ENCODE results near the gene HHAT.
"Not testable (repeated sequence)": the region's sequence is repeated elsewhere in the genome, so short reads cannot be mapped to it uniquely, and the experiment has no call there.

Gene HHAT

GRCh38 chr1:210657806-210658205 lies 329.1 kb downstream of the HHAT start:
- ChIA-PET POLR2A (no interaction called here), CTCF (no interaction called here)
- TF ChIP-seq, protein P1, sequence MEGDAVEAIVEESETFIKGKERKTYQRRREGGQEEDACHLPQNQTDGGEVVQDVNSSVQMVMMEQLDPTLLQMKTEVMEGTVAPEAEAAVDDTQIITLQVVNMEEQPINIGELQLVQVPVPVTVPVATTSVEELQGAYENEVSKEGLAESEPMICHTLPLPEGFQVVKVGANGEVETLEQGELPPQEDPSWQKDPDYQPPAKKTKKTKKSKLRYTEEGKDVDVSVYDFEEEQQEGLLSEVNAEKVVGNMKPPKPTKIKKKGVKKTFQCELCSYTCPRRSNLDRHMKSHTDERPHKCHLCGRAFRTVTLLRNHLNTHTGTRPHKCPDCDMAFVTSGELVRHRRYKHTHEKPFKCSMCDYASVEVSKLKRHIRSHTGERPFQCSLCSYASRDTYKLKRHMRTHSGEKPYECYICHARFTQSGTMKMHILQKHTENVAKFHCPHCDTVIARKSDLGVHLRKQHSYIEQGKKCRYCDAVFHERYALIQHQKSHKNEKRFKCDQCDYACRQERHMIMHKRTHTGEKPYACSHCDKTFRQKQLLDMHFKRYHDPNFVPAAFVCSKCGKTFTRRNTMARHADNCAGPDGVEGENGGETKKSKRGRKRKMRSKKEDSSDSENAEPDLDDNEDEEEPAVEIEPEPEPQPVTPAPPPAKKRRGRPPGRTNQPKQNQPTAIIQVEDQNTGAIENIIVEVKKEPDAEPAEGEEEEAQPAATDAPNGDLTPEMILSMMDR (IDR thresholded peaks at IDR 0.05; ENCODE audit: insufficient read depth, low read length, missing control alignments) = no peak
- no peak for DNase-seq (ENCODE audit: low read depth, low spot score)
- H3K4me3 ChIP-seq (ENCODE audit: low read depth, low read length) = no peak overlapping the region

DNA sequence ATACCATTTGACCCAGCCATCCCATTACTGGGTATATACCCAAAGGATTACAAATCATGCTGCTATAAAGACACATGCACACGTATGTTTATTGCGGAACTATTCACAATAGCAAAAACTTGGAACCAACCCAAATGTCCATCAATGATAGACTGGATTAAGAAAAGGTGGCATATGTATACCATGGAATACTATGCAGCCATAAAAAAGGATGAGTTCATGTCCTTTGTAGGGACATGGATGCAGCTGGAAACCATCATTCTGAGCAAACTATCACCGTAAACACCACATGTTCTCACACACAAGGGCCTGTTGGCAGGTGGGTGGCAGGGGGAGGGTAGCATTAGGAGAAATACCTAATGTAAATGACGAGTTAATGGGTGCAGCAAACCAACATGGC lies 332.8 kb downstream of the HHAT start:
- H3K4me3 ChIP-seq (ENCODE audit: low read depth, low read length); CTCF ChIA-PET; DNase-seq (ENCODE audit: low read depth, low spot score); POLR2A ChIA-PET: not testable (repeated sequence)

DNA sequence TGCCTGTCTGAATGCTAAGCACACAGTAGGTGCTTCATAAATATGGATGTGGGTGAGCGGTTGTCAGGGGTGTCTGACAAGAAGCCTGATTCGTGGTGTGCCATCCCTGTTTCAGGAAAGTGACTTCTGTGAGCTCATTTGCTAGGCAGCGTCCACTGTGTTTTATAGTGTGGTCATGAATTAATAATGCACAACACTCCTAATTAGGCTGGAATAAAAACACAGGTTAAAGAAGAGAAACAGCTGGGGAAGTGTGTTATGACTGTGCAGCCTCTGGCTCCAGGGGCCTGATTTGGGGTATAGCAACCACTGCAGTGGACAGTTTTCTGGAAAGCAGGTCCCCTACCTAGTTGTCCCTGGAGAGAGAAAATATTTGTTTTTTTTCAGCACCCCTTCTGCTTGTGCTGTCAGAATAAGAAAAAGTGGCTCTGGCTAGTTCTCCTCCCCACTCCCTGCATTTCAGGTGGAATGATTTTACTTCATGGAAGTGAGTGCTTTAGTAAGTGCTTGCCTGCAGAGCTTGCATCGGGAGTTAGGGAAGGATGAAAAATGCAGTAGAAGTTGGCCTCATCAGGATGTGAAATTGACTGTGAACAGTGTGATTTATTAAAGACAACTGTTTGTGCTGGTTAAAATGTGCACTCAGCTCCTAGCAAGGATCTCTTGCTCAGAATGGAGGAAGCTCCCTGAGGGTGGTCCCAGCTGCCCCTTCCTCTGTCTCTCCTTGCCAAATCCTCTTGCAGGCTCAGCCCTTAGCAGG lies 333.8 kb downstream of the HHAT start:
- DNase-seq (ENCODE audit: low read depth, low spot score) = no peak
- TF ChIP-seq, protein P1 (IDR thresholded peaks at IDR 0.05; ENCODE audit: insufficient read depth, low read length, missing control alignments) = no peak
- no peak overlapping the region for H3K4me3 ChIP-seq (ENCODE audit: low read depth, low read length)
- CTCF ChIA-PET = no interaction called here
- POLR2A ChIA-PET = no interaction called here

DNA sequence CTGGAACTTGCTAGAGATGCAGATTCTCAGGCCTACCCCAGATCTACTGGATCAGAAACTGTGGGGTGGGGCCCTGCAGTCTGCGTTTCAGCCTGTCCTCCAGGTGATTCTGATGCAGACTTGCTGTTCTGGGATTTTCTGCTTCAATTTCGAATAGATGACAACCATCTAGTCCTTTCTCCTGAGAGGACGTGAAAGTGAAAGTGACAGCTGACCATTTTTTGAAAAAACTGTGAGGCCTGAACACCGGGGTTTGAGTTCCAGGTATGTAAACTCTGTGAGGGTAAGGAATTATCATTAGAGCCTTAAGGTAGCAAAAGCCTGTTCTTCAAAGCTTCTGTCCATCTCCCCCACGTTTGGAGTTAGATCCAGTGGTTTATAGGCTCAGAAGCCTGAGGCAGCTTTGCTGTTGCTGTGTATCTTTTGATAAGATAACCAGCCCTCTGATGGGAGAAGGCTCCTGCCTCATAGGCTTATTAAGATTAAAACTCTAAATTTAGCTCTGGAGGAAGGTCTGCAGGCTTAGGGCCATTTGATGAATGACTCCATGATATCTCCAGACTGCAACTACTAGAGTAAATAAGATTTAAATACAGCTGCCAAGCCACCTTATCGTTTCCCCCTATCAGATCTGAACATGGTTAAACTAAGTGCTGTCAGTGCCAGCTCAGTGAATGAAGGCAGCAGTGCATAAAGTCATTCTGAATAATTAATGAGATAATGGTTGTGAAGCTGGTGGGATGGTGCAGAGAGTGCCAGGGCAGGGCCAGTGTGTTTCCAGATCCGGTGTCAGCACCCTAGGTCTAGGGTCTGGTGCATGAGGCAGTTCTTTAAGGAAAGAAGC lies 335.2 kb downstream of the HHAT start:
- DNase-seq (ENCODE audit: low read depth, low spot score) = no peak
- POLR2A ChIA-PET = no interaction called here
- CTCF ChIA-PET = interaction anchor here (1.2 kb wide), 1 partner anchor 9 kb away, joined by 5 read pairs; no protein-coding TSS in a partner anchor
- TF ChIP-seq, protein P1 (IDR thresholded peaks at IDR 0.05; ENCODE audit: insufficient read depth, low read length, missing control alignments) = no peak
- no peak overlapping the region for H3K4me3 ChIP-seq (ENCODE audit: low read depth, low read length)

- ChIA-PET POLR2A (no interaction called here), CTCF (no interaction called here)
- no peak for DNase-seq (ENCODE audit: low read depth, low spot score)
- TF ChIP-seq, protein P1 (IDR thresholded peaks at IDR 0.05; ENCODE audit: insufficient read depth, low read length, missing control alignments) = no peak
- H3K4me3 ChIP-seq (ENCODE audit: low read depth, low read length) = no peak overlapping the region
These were observed 341.2 kb downstream of the HHAT start for GRCh38 chr1:210669951-210670350.

DNA sequence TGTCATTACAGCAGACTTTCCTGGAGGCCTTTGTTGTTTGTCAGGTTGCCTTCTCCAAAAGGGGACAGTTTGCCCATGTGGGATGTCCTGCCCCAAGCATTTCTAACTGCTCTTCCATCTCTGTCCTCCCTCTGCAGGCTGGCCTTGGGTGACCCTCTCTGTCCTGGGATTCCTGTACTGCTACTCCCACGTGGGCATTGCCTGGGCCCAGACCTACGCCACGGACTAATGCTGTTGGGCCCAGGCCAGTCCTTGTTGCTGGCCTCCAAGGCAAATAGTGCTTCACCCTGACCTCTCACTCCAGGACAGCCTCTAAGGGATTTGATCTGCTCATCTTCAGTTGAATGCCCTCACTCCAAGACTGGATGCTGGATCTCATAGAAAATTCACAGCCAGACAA lies 345.4 kb downstream of the HHAT start:
- no peak overlapping the region for H3K4me3 ChIP-seq (ENCODE audit: low read depth, low read length)
- ChIA-PET POLR2A (no interaction called here), CTCF (no interaction called here)
- TF ChIP-seq, protein P1 (IDR thresholded peaks at IDR 0.05; ENCODE audit: insufficient read depth, low read length, missing control alignments) = no peak
- DNase-seq (ENCODE audit: low read depth, low spot score) = no peak

Measured in AG04449 (cell line).